Skeletal muscle tissue (tissue), 4 donors: ENCODE results near the gene RGS5. TPM values are rescaled to one million over a fixed set of nuclear protein-coding genes. Genes with fewer than 3 reads are reported as not detected.

Source experiments
- H3K27ac ChIP-seq: one replicate; pipeline ENCODE4 v1.7.0; 2013; ENCODE audit warnings: mild to moderate bottlenecking, low read depth, low read length, inconsistent platforms
- H3K27me3 ChIP-seq, 3 donors: one replicate each; pipeline ENCODE4 v1.7.0; 2013; ENCODE audit warnings: low read length in 3 of 3; ENCODE audit not compliant: control insufficient read depth in 3 of 3, insufficient read depth in 3 of 3
- H3K36me3 ChIP-seq, 3 donors: one replicate each; pipeline ENCODE4 v1.7.0; 2013; ENCODE audit warnings: low read length in 3 of 3; ENCODE audit not compliant: control insufficient read depth in 3 of 3, insufficient read depth in 3 of 3
- H3K4me1 ChIP-seq, 3 donors: one replicate each; pipeline ENCODE4 v1.7.0; 2013; ENCODE audit warnings: low read length in 3 of 3, mild to moderate bottlenecking in 3 of 3; ENCODE audit not compliant: control insufficient read depth in 3 of 3, insufficient read depth in 3 of 3
- H3K4me3 ChIP-seq, 3 donors: one replicate each; pipeline ENCODE4 v1.7.0; 2013; ENCODE audit warnings: low read length in 3 of 3
- H3K9ac ChIP-seq, 3 donors: one replicate each; pipeline ENCODE4 v1.7.0; 2013; ENCODE audit warnings: low read length in 3 of 3, mild to moderate bottlenecking in 3 of 3, moderate library complexity in 2 of 3, low read depth in 1 of 3
- H3K9me3 ChIP-seq, 3 donors: one replicate each; pipeline ENCODE4 v1.7.0; 2013; ENCODE audit warnings: low read length in 3 of 3; ENCODE audit not compliant: control insufficient read depth in 3 of 3
- total RNA-seq: library from RNA; depleted of rRNA; stranded (reverse); fragments of >200 nt; gene quantifications from one replicate; pipeline ENCODE4 v1.2.3, GENCODE V29; 2014
- donor health status: Osteomylitis.

The RGS5 gene
- total RNA-seq, 1 donor from 2014 or later = 7.8 TPM

DNA sequence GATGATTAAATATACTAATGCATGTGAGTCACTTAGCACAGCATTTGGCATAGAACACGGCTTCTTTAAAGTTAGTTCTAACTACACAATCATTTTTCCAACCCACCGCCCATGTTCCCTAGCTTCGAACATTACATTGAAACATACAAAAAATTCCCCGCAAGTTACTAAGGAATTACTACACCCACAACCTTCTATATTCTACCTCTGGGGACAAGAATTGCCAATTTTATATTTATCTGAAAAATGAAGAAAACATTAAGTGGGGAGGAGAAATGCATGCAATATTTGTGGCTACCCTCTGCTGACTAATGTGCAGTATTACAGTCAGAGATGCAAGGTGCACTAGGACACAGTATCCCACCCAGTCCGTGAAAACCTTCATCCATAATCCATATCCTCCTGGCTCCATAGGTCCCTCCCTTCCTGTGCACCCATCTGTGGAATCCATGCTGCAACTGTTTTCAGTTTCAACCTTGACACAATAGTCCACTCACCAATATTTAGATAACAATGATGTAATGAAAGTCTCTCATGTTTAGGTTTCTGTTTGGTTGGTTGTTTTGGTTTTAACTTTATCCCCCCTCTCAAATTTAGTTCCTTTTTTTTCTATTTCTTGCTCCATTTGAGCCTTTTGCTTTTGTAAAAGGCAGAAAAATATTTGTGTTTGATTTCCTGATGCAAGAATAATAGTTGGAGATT, 31.6 kb downstream of the RGS5 start:
- Histone ChIP-seq H3K27me3 (no peaks in the 10 kb centered on the region), H3K36me3 (no peaks in the 10 kb centered on the region), H3K27ac (no peak overlapping the region), H3K9me3 (no peaks in the 10 kb centered on the region), H3K9ac (no peak overlapping the region), H3K4me1 (peaks cover 3 to 10% (median 4%) of the 10 kb centered on the region in 3 donors), H3K4me3 (no peak overlapping the region)

DNA sequence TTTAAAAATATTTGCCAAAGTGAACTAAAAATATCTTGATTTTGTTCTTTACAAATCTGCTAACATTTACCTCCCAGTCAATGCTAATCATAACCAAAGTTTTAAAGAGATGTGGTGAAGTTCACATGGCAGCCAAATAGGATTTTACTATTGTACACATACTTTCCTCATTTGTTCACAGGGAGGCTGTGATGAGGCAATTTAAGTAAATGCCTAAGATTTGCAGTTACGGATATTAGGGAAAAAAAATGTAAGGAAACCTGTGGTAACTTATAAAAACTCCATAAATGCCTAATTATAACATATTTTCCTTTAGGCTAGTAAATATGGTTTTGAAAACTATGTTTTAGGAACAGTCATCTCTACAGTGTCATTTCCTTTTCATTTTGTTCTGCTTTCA, 32.4 kb downstream of the RGS5 start:
- Histone ChIP-seq H3K4me3 (no peak overlapping the region), H3K9ac (no peak overlapping the region), H3K27ac (no peak overlapping the region), H3K36me3 (no peaks in the 10 kb centered on the region), H3K9me3 (no peaks in the 10 kb centered on the region), H3K27me3 (no peaks in the 10 kb centered on the region), H3K4me1 (peaks cover 3 to 10% (median 4%) of the 10 kb centered on the region in 3 donors)

DNA sequence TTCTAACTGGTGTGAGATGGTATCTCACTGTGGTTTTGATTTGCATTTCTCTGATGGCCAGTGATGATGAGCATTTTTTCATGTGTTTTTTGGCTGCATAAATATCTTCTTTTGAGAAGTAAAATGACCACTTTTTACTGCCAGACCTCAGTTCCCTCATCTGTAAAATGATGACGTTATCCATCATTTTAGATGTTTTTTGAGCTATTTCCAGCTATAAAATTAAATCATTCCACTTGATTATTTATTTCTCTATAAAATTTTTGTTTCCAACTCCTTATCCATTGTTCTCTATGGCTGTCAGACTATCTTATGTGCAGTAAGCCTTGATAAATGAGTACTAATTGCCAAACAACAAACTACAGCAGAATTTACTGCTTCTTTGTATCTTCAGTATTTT, 33.2 kb downstream of the RGS5 start:
- Histone ChIP-seq H3K27ac (no peak overlapping the region), H3K27me3 (no peaks in the 10 kb centered on the region), H3K4me1 (peaks cover 3 to 10% (median 4%) of the 10 kb centered on the region in 3 donors), H3K9ac (no peak overlapping the region), H3K4me3 (no peak overlapping the region), H3K36me3 (no peaks in the 10 kb centered on the region), H3K9me3 (no peaks in the 10 kb centered on the region)

DNA sequence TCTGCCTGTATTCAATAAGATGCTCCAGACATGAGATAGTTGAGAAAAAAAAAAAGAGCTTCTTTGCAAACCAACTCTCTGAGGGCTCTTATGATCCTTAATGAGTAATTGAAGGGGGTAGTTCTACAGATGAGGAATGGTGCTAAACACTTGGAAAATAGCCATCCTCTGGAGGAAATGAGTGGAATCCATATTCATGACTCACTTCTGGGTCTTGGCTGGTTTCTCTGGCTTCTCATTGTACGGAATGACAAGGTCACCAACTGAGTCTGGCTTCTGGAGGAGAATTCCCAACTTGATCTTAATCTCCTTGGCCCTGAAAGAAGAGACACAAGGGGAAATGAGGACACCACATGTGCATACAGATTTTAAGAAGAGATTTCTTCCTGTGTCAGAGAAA, 34.7 kb downstream of the RGS5 start:
- peaks cover 3 to 10% (median 4%) of the 10 kb centered on the region in 3 donors for H3K4me1 ChIP-seq
- H3K27me3 ChIP-seq = no peaks in the 10 kb centered on the region
- H3K4me3 ChIP-seq = no peak overlapping the region
- H3K36me3 ChIP-seq = no peaks in the 10 kb centered on the region
- no peak overlapping the region for H3K27ac ChIP-seq
- H3K9me3 ChIP-seq = no peaks in the 10 kb centered on the region
- H3K9ac ChIP-seq = no peak overlapping the region

DNA sequence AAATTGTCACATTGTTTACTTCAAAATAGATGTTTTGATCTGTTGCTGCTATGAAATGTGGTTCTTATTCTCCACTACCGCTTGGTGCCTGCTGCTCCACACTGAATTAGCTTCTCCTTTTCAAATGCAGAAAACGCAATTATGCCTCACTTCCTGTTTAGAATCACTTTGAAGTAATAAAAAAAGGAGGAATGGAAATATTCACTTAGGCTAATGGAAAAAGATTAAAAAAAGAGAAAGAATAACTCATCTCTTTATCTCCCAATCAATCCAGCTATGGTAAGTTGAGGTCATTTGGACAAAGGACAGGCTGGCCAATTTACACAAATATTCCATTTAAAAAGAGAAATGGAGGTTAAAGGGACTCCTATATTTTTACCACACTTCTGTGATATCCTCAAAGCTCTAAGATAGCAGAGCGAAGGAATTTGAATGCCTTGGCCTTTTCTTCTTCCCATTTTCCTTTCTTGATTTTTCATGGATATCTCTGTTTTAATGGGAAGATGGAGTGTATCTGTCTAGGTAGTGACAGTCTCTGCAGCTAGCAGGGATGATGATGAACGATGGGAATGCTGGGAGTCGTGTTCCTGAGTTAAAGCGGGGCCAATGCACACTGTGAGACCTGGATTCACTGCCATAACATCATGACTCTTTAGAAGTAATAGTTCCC, 35.7 kb downstream of the RGS5 start:
- no peak overlapping the region for H3K27ac ChIP-seq
- H3K4me1 ChIP-seq = peaks cover 3 to 10% (median 4%) of the 10 kb centered on the region in 3 donors
- no peak overlapping the region for H3K4me3 ChIP-seq
- H3K36me3 ChIP-seq = no peaks in the 10 kb centered on the region
- H3K27me3 ChIP-seq = no peaks in the 10 kb centered on the region
- no peaks in the 10 kb centered on the region for H3K9me3 ChIP-seq
- H3K9ac ChIP-seq = no peak overlapping the region

DNA sequence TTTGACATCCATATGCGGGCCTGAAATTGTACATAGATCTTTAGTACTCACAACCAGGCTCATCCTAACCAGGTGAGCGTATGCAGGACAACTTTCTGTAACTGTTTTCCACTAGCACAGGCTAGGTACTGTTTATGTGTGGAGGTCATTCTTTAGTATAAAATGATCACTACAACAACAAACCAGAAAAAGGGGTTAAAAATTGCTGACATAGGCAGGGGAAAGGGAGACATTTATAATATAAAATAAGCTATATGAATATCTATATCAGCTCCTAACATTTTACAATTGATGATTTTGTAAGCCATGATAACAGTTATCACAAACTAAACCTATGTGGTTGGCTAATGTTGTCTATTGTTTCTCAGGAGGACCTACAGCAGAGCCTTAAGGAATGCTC, 37.6 kb downstream of the RGS5 start:
- no peaks in the 10 kb centered on the region for H3K27me3 ChIP-seq
- no peaks in the 10 kb centered on the region for H3K9me3 ChIP-seq
- H3K4me3 ChIP-seq = no peak overlapping the region
- H3K9ac ChIP-seq = no peak overlapping the region
- no peaks in the 10 kb centered on the region for H3K36me3 ChIP-seq
- no peak overlapping the region for H3K27ac ChIP-seq
- peaks cover 0 to 10% (median 3%) of the 10 kb centered on the region in 3 donors for H3K4me1 ChIP-seq

DNA sequence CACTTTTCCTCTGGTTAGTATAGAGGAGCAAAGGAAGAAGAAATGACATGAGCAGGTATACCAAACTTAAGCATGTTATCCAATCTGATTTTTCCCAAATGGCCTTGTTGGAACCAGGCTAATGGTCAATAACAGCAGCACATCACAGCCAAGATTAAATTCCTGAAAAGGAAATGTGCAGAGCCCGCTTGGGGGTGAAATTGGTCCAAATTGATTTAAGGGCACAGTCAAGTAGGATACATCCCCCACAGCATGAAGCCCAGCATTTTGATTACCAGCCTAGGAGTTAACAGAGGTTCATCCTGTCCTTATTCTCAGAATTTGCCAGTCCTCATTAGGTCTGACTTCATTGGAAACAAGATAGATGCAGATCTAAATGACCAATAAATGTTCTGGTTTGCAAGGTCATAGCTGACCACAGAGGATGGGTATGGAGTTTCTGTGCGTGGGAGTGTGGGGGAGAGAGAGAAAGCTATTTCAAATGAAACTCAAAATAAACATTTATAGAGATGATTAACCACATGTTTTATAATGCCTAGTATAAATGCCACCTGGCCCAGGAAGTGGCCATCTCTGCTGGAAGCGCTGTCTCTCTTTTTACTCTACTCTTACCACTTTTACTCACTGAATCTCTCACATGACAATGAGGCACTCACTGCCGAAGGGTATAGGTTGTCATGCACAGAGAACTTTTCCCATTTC, 38.7 kb downstream of the RGS5 start:
- Histone ChIP-seq H3K27ac (no peak overlapping the region), H3K4me1 (peaks cover 0 to 10% (median 3%) of the 10 kb centered on the region in 3 donors), H3K27me3 (no peaks in the 10 kb centered on the region)

DNA sequence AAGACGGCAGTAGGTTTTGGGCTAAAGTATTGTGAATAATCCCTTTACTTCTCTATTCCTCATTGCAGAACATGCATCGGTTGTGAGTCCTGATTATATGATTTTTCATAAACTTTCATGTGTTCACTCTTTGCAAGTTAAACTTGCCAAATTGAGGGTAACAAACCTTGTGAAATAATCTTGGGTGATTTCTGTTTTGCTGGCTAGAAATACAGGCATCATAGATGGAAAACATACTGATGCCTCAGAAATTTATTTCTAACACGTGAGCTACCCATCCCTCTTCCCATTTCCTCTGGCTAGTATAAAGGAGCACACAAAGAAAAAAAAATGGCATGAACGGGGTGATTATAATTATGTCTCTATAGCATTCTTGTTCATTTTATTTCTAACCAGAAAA, 39.6 kb downstream of the RGS5 start:
- H3K4me3 ChIP-seq = no peak overlapping the region
- H3K4me1 ChIP-seq = peaks cover 0 to 7% (median 0%) of the 10 kb centered on the region in 3 donors
- no peaks in the 10 kb centered on the region for H3K27me3 ChIP-seq
- H3K9ac ChIP-seq = no peak overlapping the region
- H3K36me3 ChIP-seq = no peaks in the 10 kb centered on the region
- H3K27ac ChIP-seq = no peak overlapping the region
- H3K9me3 ChIP-seq = no peaks in the 10 kb centered on the region

More for the DNA sequence above, 38.7 kb downstream of the RGS5 start:
- no peak overlapping the region for H3K4me3 ChIP-seq
- no peak overlapping the region for H3K9ac ChIP-seq
- H3K9me3 ChIP-seq = no peaks in the 10 kb centered on the region
- no peaks in the 10 kb centered on the region for H3K36me3 ChIP-seq

DNA sequence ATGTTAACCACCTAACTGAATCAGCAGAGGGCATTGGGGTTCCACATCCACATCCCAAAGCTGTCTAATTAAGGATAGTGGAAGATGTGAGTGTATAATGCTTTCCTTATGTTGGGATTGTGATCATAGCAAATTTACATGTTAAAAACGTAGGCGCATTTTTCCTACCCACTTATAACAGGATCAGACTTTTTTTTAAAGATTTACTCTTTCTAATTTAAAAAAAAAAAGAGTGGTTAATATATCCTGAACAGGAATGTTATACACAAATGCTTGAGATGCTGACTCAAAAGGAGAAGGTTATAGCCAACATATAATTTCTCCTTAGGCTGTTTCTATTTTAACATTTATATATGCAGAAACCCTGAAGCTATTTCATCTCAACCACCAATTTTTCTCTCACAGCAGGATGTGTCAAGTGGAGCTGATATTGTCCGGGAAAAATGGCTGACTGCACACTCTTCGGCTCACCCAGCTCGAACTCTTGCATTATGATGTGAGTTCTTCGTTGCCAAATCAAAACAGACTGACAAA, 40.3 kb downstream of the RGS5 start:
- no peak overlapping the region for H3K9ac ChIP-seq
- H3K27me3 ChIP-seq = no peaks in the 10 kb centered on the region
- H3K9me3 ChIP-seq = no peaks in the 10 kb centered on the region
- no peak overlapping the region for H3K4me3 ChIP-seq
- no peaks in the 10 kb centered on the region for H3K4me1 ChIP-seq
- H3K36me3 ChIP-seq = no peaks in the 10 kb centered on the region
- H3K27ac ChIP-seq = no peak overlapping the region

DNA sequence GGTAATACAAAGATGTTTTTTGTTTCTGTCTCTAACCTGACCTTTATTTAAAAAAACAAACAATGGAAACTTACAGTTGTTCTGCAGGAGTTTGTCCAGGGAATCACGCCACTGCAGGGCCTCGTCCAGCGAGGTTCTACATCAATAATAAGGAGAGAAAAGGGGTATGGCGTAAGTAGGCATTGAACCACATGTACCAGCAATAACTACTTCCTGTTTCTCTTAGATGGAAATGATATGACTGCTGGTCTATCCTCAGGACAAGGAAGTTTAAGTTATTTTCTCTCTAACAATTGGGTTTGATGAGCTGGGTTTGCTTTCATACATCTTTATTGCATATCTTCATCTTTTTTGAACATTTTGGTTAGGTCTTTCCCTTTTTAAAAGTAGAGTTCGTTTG, 40.9 kb downstream of the RGS5 start:
- Histone ChIP-seq H3K27me3 (no peaks in the 10 kb centered on the region), H3K27ac (no peak overlapping the region), H3K36me3 (no peaks in the 10 kb centered on the region), H3K4me3 (no peak overlapping the region), H3K4me1 (no peaks in the 10 kb centered on the region), H3K9ac (no peak overlapping the region), H3K9me3 (no peaks in the 10 kb centered on the region)
